GM21825 (cell line): ENCODE results near the gene MYO1B.

Source experiments
- ATAC-seq: cut with Tn5 transposase; IDR thresholded peaks from one replicate; pipeline ENCODE4 v1.9.1; 2021; ENCODE audit warnings: mild to moderate bottlenecking, moderate library complexity; ENCODE audit not compliant: unreplicated experiment

MYO1B gene

DNA sequence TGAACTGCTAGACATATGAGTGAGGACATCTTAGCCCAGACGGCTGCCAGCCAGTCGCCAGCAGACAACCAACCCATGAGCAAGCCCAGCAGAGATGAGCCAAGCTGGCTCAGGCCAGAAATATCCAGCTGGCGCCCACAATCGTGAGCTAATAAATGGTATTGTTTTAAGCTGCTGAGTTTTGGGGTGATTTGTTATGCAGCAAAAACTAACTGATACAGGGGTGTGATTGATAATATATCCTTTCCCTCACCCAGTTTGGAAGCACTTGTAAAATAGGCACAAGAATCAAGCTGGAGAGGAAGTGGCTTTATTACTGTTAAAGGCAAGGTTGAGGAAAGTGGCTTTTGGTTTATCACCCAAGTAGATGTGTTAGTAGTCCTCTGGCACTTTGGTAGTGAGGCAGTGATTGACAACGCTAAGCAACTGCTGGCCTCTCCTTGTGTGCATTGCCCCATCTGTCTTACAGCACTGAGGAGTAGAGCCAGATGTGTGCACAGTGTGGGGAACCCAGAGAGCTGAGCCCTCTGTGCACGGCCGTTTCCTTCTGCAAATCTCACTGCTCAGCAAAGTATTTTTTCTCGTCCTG lies 110.1 kb downstream of the MYO1B start:
- ATAC-seq, result no peak

DNA sequence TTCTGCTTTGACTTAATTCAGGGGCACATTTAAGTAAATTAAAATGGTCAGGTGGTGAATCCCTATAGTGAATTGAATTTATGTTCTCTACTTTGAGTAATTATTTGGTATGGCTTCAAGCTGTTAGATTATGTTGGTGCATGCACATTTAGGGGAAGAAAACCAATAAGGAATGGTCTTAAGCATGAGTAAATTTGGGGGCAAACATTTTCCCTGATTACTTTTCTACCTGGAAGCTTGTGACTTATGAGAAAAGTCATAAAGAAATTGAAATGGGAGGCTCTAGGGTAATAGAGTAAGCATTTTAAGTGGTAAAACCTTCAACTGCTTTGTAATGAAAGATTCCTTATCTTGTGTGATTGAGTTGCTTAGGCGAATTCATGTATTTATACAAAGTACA lies 112.5 kb downstream of the MYO1B start:
- no peak for ATAC-seq

DNA sequence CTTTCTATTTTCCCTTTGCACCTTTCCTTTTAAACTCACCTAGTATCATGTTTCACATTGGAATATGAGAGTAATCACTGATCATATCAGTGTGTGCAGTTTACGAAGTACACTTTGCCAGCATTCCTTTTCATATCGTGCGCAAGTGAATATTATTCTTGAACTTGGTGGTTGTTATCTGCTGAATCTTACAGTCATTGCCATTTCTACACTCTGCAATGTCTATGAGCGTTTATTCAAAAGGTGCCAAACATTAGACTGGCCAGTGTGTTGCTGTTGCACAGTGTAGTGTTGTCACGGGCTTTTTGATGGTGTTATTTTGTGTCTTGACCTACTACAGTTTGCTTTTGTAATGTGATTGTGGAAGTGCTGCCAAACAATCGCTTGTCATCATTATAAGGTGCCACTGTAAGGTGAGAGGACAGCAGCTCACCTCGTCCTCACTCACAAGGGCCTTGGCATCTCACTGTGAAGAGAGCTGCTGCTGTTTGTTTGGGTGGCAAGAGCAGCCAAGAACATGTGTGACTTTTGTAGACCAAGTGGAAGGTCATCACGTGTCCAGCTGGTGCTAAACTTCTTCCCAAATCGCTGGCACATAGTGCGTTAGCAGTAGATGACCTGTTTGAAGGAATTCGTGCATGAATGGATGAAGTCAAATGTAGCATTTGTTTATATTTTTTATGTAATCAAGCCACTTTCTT lies 113.3 kb downstream of the MYO1B start:
- no peak for ATAC-seq

DNA sequence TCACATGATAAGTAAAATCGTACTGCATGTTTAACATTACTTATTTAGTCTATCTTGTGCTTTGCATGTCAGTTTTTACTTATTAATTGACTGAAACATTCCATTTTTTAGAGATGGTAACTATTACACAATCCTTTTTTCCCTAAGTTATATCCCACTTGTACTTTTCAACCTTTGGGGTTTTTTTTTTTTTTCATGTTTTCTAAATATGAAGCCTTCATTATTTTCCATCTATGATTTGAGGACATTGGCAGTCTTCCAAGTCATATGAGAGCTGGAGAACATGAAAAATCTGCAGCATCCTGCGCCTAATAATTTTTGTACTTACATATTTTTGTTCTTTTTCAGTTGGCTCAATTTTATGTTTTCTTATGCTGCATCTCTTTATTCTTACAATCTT lies 113.9 kb downstream of the MYO1B start:
- ATAC-seq, result no peak

DNA sequence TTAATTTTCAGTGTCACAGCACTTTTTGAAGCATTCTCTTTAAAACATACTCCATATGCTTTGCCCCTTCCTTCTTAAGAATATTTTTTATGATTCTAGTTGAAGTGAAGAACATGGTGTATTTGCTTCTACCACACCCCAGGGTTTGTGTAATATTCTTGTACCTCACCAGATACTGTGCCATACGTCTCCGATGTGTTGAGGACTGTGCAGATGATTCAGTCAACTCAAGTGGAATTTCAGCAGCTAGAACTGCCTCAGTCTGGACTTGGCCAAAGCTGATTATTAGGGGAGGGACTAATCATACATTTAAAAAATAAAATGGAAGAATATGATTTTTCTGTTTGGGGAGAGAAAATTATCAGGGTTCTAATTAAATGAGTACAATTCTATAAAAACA lies 115.7 kb downstream of the MYO1B start:
- ATAC-seq, result no peak

DNA sequence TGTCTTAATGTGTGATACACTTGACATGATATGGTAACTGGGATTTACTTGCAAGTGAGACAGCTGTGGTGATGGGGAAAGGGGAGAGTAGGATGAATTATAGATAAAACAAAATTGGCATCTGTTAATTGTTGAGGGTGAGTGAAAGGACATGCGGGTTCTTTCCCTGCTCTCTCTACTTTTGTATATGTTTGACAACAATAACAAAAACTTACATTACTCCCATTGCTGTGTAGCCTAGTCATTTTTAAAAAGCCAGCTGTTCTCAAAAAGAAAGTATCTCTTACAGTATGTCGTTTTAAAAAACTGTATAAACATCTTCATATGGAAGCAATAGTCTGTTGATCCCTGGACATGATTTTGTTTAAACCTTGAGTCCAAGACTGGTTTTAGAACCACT lies 117.6 kb downstream of the MYO1B start:
- no peak for ATAC-seq

DNA sequence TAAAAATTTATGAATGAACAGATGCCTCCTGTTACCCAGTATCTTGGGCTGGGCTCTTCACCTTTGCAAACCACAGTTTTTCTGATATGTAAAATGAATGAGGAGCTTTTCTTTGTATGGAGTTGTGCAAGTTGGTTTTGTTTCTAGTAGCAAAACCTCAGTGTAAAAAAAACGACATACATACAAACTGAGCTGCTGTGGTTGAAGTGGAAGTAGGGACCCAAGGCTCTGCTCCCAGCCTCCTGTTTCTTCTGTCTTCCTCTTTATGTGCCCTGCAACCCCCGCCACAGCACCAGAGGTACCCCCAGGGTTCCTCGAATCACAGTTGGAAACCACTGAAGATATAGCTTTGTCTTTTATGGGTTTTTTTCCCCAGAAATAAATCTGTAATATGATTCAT lies 118.1 kb downstream of the MYO1B start:
- no peak for ATAC-seq

DNA sequence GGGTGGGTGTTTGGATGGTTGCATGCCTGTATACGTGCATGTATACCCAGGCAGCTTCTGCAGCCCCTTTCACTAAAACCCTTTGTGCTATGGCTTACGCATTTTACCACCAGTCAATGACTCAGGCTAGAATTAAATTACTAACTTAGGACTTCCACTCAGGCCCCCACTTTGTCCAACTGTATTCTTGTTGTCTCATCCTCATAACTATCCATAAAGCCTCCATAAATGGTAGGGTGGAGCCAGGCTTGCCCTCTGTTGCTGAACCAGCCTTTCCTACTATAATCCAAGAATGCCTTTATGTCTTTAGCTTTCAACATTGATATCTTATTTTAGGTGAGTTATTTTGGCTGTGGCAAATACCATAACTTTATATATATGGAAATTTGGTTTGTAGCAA lies 119.9 kb downstream of the MYO1B start:
- no peak for ATAC-seq

DNA sequence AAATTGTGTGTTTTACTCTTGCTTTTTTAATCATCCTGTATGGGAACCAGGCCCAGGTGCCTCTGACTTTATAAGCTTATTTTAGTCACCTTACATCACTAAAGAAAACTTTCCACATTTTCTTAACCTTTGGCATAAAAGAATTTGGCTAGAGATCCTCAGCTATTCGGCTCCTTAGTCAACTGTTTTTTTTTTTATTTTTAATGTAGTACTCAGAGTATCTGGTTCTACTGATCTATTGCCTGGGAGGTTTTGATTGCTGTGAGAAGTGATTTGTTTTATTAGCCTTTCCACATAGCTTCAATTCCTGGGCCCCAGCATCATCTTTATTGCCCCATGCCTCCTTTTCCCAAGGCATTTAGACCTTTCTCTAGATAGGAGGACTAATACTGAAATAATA lies 121.0 kb downstream of the MYO1B start:
- ATAC-seq, result no peak

DNA sequence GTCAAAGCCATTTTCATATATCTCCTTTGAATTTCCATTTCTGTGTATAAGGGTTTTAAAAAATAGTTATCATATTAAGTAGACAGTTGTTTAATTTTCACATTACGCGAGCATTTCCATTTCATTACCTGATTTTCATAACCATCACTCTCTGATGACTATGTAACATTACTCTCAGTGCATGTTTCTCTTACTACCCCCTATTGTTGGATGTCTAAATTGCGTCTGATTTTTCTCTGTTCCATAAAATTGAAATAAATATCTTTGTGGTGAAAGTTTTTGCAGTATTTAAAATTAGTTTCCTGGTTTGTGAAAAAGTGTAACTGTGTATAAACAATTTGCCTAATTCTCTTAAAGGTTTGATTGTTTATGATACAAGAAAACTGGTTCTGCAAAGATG lies 123.8 kb downstream of the MYO1B start:
- ATAC-seq, result no peak

DNA sequence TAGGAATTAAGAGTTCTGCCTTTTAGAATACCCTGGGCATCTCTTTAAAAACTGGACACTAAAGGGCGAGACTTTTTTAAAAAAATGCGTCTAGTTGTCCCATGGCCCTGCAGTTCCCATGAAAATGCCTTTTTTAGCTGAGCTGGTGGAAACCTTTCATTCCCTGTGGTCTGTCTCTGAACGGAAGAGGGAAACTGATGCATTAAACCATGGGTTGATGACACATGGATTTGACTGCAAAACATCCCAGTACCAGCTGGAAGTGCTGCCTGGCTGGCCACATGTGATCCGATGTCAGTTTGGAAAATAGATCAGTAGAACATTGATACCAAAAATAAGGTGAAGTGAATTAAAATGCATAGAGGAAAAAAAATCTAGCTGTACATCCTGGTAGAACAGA lies 129.2 kb downstream of the MYO1B start:
- ATAC-seq, result no peak

DNA sequence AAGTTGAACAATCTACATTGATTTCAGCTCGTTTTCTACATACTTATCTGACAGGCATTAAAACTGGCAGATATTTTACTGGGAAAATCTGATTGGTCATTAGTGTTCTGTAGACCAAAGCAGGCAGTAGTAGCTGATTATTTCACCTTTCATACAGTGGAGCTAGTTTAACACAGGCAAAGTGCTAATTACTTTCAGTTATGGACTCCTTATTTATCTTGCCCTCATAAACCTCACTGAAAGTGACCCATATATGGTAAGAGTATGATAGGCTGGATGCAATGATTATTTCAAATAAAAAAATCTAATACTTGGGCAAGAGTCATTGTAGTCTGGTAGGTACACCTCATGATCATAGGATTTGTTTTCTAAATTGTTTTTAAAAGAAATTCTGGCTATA lies 129.7 kb downstream of the MYO1B start:
- no peak for ATAC-seq

DNA sequence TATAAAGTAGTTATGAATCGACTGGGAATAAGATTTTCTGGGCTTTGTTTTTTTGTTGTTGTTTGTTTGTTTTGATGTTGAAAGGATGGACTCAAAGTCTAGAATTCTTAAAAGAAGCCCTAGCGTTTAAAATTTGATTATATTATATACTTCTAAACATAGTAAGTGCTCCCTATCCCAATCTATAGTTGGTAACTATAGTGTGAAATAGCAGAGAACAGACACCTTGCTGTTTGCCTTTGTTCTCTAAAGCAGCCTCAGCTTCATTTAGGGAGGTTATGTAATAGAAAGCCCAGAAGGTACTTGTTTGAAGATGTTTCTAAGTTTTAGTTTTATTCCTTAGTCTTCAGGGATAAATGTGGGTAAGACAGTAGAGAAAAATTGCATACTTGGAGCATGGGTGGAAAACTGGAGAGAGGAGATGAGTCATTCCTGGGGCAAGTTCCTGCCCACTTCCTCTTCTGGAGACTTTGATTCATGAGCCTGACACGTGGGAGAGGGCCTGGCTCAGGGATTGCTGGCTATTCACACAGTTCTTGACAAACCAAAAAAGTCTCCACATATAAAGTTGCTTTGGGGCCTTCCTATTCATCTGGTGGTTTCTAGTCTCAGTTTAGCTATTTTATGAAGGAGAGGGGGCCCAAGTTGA lies 131.9 kb downstream of the MYO1B start:
- peak; percentile 80 for ATAC-seq

DNA sequence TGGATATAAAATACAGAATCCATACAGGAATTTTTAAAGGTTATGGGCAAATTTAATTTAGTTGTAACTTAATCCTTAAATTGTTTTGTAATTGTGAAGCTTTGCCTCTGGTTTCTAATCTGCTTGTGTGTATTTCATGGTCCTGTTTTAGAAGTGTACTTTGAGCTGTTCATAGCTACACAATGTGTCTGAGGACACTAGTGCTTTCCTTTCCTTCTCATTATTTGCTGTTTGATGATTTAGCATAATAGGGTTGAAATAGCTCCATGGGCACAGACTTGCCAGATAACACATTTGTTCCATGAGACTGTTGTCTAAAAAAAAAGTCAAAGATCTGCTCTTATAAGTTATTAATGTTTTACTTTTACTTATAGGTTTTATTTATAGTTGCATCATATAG lies 134.2 kb downstream of the MYO1B start:
- ATAC-seq, result no peak

DNA sequence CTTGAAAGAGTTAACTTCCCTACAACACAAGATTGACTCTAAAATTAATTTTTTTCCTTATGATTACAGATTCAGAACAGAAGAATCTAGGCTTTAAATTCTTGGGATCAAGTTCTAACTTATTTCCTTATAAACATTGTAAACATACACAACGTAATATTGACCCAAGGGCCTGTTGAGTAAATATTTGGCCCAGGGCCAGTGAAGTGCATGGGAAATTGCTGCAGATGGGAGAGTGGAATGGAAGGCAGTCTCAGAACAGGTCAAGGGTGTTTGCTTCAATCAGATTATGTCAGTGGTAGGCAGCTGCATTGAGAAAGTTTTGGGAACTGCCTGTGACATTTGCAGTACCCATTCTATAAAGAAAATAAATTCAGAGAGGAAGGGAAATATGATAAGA lies 137.6 kb downstream of the MYO1B start:
- no peak for ATAC-seq

DNA sequence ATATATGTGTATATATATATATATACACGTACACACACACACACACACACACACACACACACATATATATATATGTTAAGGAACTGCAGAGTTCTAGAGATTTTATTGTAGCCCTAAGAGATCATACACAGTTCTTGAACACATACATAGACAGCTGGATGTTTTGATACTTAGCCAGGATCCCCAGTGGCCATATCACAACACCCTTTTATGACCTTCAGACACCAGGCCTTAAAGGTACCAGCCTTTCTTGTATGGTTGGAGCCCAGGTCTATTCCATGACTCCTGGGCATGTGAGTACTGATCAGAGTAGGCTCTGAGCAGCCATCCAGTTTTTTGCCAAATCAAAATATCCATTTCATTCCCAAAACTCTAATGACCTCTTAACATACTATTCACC lies 138.3 kb downstream of the MYO1B start:
- ATAC-seq, result no peak

DNA sequence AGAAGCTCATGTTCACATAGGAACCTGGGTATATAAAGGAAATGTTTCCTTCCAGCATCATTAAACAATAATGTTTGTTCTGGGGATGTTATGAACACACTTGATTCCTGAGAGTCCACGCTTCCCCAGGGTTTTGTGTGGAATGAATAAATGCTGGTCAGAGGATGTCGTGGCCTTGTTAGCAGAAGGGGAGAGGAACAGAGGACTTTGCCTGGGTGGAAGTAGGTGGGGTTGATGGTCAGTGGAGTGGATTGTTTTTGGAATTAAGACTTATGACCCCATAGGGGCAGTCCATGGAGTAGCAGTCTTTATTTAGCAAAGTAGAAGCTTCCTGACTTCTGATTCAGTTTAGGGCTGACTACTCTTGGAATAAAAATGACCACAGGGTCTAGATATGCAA lies 139.6 kb downstream of the MYO1B start:
- ATAC-seq, result no peak

DNA sequence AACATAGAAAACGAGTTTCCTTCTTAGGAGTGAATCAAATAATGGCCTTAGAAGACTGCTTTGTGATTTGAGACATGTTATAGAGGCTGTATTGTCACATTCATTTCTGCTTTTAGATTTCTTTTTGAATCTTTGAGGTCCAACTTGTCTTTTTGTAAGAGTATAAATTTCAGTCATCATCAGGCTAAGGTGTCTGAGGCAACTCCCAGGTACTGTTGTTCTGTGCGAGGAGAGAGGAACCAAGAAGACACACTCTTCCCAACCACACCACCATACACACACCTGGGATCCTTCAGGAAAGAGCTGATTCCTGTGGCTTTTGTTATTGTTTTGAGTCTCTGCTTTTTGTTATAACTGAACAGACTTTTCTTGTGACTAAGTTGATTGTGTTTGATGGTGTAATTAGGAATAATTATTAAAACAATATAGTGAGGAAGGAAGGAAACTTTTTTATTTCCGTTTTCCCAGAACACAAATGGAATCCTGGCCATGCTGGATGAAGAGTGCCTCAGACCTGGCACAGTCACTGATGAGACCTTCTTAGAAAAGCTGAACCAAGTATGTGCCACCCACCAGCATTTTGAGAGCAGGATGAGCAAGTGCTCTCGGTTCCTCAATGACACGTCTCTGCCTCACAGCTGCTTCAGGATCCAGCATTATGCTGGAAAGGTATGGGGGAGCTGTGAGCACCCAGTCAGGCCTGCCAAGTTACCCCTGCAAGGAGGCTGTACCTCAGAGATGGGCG lies 140.4 kb downstream of the MYO1B start:
- ATAC-seq, result no peak

DNA sequence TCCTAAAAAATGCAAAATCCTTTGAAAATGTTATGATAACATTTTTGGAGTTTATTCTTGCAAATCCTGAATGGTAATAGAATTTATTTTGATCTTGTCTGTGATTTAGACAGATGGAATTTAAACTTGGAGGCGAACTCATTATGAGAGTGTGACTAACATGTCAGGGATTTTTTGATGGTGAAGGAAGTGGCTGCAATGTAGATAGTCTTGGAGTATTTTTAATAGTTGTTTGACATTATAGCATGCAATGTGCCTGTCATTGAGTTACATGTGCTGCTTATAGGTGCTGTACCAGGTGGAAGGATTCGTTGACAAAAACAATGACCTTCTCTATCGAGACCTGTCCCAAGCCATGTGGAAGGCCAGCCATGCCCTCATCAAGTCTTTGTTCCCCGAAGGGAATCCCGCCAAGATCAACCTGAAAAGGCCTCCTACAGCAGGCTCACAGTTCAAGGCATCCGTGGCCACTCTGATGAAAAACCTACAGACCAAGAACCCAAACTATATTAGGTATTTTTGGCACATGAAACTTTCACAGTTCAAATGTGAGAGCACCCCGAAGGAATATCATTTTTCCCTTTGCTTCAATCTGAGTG lies 141.8 kb downstream of the MYO1B start:
- ATAC-seq, result no peak

DNA sequence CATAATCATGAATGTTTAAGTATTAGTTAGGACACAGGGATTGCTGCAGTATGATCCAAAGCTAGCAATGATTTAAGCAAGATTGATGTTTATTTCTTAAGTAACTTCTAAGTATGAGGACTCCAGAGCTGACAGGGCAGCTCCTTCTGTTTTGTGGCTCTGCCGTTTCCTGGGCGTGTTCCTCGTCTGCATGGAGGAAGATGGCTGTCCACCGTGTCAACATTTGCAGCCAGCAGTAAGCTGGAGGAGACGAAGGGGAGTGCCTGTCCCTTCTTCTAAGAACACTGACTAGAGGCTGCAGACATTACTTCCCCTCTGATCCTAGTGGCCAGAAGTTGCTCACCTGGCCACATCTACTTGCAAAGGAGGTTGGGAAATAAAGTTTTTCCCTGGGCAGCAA lies 144.1 kb downstream of the MYO1B start:
- no peak for ATAC-seq

DNA sequence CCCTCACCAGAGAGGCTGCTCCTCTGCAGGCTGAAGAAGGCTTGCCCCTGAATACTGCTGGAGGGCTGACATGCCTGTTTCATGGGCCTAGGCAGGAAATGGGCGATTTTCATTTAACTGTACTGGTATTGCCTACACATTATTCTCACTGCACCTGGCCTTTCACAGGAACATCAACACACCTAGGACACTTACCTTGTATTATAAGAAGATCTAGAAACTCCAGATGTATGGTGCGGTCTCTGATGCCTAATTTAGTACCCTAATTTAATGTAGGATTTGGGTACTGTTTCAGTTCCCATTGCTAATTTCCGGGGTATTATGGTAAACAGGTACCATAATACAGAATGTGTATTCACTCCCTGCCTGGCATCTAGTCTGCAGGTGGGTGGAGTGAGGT lies 146.0 kb downstream of the MYO1B start:
- no peak for ATAC-seq

DNA sequence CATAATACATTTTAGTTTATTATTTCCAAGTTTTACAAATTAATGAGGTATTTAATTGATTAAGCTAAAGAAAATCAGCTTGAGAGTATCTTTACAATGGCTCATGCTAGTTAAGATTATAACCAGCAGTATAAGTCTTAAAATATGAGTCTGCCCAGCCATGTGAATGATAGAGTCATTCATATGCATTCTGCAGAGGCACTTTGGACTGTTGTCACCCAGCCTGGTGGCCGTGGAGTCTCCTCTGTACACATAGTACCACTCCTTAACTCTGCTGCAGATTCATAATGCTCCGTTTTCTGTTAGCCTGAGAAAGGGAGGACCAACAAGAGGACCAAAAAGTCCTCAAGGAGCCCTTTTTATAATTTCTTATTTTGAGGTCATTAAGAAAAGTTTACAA lies 148.8 kb downstream of the MYO1B start:
- ATAC-seq, result no peak
